ENCODE data around the gene RGS11.
"Not testable (repeated sequence)": the region's sequence is repeated elsewhere in the genome, so short reads cannot be mapped to it uniquely, and the experiment has no call there.

Gene RGS11

DNA sequence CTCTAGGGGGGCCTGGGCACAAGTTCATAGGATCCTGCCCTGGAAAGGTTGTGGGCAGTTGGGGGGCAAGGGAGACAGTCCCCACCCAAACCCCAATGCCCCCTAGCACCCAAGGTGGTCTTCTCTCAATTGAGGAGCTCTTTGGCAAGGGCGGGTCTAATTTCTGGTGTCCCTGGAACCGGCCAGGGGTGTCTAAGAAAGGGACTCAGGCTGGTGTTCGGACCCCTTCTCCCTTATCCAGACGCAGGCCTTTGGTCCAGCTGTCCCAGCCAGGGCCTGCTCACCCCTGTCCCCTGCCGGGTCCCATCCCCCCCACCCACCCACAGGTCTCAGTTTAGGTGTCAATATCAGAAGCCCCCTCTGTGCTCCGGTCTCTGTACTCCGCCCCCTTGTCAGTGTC, 3.8 kb upstream of the RGS11 start:
- no peak for DNase-seq

DNA sequence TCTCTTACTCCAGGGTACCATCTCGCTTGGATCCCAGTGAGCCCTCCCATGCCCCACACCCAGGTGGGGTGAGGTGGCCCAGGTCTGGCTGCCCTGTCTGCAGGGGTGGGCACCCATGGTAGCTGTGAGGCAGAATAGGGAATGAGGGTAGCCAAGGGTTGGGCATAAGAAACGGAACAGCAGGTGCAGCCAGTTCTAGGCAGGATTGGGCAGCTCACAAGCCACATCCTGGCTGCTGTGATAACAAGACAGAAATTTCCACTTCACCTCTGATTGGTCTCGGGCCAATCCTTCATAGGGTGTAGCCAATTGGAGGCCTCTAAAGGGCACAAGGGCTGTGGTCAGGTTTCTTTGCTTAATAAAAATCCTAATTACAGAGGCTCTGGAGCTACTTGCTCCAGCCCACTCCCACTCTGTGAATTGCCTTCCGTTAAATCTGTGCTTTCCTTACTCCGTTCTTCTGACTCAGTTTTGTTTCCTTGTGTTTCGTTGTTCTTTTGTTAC, 3.2 kb upstream of the RGS11 start:
- no peak for DNase-seq

DNA sequence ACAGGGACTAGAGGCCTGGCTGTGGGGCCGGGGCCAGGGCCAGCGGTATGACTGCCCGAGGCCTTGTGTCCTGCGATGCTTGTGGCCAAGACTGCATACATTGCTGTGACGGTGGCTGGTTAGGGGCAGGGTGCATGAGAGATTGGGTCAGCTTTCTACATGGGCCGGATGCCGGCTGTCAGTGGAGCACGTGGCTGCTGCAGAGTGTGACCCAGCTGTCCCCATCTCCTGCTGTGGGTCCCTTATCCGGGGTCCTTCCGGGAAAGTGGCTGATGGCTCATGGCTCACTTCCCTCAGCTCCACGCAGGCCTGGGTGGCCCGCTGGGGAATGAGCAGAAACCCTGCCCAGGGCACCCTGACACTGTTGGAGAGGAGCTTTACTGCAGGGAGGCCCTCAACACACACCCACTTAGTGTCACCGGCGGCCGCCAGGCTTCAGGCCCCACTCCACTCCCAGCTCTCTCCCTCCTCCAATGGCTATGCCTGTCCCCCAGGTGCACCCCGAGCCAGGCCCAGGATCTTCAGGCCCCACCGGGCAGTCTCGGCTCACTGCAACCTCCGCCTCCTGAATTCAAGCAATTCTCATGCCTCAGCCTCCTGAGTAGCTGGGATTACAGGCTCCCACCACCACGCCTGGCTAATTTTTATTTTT, 808 bp upstream of the RGS11 start:
- no peak for DNase-seq

- DNase-seq, result peak; percentile 65
Observed at GRCh38 chr16:275041-275641, 603 bp downstream of the RGS11 start.

GRCh38 chr16:273547-274421, 2.0 kb downstream of the RGS11 start:
- no peak for DNase-seq

DNA sequence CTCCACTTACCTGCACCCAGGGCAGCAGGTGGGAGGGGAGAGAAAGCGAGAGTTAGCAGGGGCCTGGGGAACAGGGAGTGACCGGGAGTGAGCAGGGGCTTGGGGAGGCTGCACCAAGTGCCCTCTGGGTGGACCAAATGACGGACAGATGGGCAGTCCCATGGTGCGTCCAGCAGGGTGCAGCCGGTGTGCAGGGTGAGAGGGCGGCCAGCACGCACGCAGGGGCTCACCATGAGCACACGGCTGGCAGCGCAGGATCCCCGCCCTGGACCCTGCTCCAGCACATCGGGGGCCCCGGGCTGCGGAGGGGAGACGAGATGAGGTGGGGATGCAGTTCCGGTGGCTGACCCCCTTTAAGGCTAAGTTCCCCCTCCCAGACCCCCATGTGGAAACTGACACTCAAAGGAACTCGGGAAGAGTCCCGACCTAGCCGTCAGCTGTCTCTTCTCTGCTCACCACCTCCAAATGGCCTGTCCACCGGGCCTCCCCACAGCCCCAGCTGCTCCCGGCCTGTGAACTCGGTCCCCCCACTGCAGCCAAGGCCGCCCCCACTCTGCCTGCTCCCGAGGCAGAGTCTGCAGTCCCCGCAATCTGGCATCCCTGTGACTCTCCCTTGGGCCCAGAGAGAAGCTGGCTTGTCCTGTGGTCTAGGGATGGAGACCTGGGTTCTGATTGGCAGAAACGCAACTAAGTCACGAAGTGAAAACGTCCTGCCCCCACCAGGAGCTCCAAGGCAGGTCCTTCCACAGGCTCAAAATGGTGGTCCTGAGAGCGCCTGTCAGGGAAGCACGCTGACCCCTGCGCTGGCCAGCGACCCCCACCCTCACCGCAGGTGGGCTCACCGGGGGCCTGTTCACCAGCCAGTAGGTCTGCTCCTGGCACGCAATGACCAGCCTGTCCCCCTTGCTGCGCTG, 2.9 kb downstream of the RGS11 start:
- DNase-seq, result no peak

GRCh38 chr16:270381-271255, 5.1 kb downstream of the RGS11 start:
- no peak for DNase-seq

DNA sequence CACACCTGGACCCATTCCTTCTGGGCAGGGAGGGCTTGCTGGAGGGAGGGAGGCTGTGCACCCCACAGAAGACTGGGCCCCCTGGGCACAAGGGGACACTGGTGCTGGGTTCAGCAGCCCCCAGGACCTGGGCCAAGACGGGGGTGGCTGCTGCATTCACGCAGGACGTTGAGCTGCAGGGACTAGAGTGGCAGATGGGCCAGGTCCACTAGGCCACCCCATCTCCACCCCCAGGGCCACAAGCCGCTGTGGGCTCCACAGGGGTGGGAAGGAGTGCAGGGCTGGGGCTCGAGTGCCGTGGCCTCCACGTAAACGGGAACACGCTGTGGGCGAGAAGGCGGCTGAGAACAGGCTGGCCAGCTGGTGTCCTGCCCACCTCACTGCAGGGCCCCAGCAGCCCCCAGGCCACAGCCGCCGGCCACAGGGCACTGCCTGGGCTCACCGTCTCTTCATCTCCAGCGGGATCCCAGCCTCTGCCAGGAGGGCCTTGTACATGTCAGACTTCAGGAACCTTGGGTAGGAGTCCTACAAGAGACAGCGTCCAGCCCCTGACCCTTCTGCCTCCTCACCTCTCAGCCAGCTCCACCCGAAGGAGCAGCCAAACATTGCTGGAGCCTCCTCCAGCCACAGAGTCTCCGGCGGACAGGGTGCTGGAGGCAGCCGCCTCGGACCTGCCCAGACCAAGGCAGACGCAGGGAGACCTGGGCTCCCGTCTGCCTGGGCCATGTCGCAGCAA, 6.5 kb downstream of the RGS11 start:
- no peak for DNase-seq

GRCh38 chr16:268141-269053, 7.3 kb downstream of the RGS11 start:
- DNase-seq, result no peak

GRCh38 chr16:267562-267961, 8.2 kb downstream of the RGS11 start:
- DNase-seq, result not testable (repeated sequence)

- DNase-seq, result no peak
Observed at GRCh38 chr16:266258-267164, 9.2 kb downstream of the RGS11 start.

GRCh38 chr16:265711-266110, 10.0 kb downstream of the RGS11 start:
- DNase-seq, result no peak

DNA sequence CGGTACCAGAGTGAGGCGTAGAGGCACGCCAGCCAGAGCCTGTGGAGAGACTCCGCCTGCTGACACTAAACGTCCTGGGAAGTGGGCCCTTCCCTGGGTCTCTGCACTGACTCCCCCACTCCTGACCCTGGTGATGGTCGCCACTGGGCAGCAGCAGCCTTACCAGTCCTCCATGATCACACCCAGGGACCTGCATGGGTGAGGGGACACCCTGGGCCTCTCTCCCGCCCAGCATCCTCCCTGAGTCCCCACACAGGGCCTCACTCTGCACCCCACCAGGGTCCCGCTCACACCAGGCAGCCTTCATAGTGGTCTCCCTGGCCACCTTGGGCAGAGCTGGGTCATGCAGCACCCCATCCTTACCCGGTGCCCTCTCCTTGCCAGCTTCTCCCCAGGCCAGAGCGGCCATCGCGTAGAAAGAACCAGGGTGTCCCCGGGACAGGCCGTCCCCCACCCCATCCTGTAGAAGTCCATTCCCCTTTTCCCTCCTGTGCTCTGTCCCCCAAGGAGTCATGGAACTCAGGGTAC, 10.7 kb downstream of the RGS11 start:
- DNase-seq, result no peak

DNA sequence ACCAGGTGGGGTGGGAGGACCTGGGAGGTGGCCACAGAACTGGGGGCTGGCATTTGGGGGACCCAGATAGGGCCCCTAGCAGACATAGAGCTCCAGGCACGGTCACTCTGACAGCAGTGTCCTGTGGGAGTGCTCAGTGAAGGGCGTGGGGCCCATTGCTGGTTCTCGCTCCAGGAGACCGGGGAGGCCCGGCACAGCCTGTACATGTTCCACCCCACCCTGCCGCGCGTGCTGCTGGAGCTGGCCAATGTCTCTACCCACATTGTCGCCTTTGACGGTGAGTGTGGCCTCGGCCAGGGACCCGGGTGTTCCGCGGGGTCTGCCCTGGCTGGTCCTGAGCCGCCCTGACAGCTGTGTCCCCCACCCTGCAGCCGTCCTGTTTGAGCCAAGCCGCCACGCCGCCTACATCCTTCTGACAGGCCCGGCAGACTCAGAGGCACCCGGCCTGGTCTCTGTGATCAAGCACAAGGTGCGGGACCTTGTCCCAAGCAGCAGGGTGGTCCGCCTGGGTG, 11.2 kb downstream of the RGS11 start:
- no peak for DNase-seq

- DNase-seq, result no peak
Observed at GRCh38 chr16:263944-264343, 11.8 kb downstream of the RGS11 start.

DNA sequence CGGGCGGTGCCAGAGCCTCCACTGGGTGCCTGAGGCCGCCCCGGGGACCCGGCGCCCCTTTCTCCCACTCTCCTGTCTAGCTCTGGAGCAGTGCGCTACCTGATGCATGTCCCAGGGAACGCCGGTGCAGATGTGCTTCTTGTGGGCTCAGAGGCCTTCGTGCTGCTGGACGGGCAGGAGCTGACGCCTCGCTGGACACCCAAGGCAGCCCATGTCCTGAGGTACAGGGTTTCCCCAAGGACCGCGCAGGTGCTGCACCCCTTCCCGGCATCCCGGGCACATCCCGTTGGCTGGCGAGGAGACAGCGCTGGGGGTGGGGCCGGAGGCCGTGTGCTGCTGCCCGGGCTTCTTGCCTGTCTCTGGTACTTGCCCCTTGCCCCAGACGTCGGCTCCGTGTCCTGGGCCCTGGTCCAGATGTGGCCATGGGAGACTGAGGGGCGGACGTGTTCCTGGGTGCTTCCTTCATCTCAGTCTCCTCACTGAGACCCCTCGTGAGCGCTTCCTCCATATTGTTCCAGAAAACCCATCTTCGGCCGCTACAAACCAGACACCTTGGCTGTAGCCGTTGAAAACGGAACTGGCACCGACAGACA, 12.5 kb downstream of the RGS11 start:
- no peak for DNase-seq

GRCh38 chr16:262121-262745, 13.5 kb downstream of the RGS11 start:
- no peak for DNase-seq
